ENCODE data around the gene INSIG1.

DNA sequence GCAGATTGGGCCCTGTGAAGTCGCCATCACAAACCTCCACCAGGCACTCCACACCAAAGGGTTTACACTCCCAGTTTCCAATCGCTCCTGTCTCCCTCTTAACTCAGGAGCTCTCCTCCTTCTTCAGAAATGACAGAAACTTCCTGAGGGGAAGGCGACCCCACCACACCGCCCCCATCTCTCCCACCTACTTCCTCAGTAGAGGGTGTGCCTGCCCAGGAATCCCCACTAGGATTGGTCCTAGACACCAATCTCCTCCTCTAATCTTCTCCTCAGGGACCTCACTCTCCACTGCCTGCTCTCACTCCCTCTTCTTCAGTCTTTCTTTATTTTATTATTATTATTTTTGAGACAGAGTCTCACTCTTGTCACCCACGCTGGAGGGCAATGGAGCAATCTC, 5.9 kb upstream of the INSIG1 start:
- TF ChIP-seq CTCF (IDR thresholded peaks at IDR 0.05; ENCODE audit: insufficient read depth, low read depth, low read length), result no peak
- no peak for TF ChIP-seq EZH2 (IDR thresholded peaks at IDR 0.05; ENCODE audit: insufficient read depth, low read length)

Measured in astrocyte (in vitro differentiated cells and primary cell).